SIG-M5 (cell line): ENCODE results near the gene RGS3.

Source experiments
- DNase-seq: peaks from one replicate; lab custom pipeline; 2025; lab: John Stamatoyannopoulos, UW

Gene RGS3

DNA sequence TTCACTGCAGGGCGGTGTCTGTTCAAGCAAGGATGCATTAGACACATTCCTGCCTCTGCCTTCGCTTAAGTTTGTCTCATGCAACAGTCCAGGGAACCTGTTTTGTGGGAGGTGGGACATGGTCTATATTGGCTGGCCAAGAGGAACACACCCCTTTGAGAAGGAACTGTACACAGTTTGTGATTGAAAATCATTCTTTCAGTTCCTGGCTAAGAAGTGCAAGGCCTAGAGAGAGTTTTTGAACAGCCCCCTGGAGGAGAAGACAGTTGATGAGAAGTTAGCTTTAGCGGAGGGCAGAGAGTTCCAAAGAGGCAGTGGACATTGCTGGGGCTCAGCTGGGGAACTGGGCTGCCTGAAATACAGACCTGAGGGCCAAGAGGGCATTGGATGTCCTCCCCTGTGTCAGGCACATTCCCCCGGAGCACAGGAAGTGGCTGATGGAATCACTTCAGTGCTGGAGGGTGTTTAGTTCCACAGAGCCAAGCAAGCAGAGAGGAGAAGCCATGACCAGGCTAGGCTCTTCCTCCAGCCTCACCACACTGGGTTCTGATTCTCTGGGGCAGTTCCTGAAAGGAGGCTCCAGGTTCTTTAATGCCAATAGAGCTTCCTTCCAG, 66.6 kb downstream of the RGS3 start:
- DNase-seq, result no peak

- DNase-seq, result no peak
Measured at GRCh38 chr9:113530942-113531341, 67.4 kb downstream of the RGS3 start.

- no peak for DNase-seq
Measured at GRCh38 chr9:113531919-113532808, 68.6 kb downstream of the RGS3 start.

DNA sequence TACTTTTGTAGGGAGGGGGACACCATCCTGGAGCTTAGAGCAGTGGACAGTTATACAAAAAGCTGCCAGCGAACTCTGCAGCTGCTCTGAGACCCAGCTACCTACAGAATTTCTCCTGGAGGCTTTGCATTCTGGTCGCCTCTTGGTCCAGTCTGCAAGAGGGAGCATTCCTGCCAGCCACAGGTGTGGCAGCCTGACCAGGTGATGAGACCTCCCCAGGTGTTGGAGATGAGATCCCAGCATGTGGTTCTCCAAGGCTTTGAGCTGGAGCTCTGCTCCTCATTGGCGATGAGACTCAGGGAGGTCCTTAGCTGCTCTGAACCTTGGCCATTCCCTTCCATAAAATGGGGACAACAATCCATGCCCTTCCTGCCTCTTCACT, 69.3 kb downstream of the RGS3 start:
- DNase-seq, result no peak

- DNase-seq, result no peak
Measured at GRCh38 chr9:113533335-113534225, 70.1 kb downstream of the RGS3 start.

GRCh38 chr9:113535756-113536155, 72.2 kb downstream of the RGS3 start:
- DNase-seq, result no peak

GRCh38 chr9:113536166-113536482, 72.6 kb downstream of the RGS3 start:
- no peak for DNase-seq

- no peak for DNase-seq
Measured at GRCh38 chr9:113536483-113537228, 73.1 kb downstream of the RGS3 start.

DNA sequence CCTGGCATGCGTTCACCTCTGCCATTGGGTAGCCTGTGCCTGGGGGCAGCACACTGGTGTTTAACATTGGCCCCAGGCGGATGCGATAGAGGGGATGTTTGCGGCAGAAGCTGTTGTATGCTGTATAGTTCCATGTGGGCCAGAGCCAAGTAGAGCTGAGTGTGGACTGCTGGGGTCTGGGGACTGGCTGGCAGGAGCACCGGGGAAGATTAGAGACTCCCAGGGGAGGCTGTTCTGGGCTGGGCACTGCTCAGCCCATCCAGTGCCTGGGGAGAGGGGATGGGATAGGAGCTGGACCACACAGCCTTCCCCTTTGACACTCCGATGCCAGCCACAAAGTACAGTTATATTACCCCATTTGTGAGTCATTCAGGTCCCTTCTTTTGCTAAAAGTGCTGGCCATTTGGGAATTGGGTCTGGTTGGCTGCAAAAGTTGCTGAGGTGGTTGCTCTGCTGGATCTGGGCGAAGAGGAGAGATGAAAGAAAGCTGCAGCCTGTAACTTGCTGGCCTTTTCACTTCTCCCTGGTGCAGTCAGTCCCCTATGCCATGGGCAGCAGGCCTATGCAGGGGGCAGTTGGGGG, 73.8 kb downstream of the RGS3 start:
- DNase-seq, result no peak

GRCh38 chr9:113538131-113538530, 74.6 kb downstream of the RGS3 start:
- no peak for DNase-seq

GRCh38 chr9:113538701-113539430, 75.3 kb downstream of the RGS3 start:
- DNase-seq, result no peak

GRCh38 chr9:113540466-113540865, 76.9 kb downstream of the RGS3 start:
- no peak for DNase-seq

- no peak for DNase-seq
Measured at GRCh38 chr9:113541019-113541900, 77.7 kb downstream of the RGS3 start.

DNA sequence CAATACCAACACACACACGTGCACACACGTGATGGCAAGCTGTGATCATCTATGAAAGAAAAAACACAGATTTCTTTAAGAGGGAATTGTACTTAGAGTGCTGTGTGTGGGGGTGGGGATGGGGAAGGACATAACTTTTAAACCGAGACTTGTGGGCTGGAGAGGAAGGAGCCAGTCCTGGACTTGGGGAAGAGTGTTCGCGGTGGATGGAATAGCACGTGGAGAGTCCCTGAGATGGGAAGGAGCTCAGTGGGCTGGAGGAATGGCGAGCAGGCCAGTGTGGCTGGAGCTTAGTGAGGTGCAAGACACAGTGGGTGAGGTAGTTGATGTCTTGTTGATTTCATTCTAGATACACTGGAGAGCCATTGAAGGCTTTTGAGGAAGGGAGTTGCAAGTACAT, 78.5 kb downstream of the RGS3 start:
- no peak for DNase-seq

DNA sequence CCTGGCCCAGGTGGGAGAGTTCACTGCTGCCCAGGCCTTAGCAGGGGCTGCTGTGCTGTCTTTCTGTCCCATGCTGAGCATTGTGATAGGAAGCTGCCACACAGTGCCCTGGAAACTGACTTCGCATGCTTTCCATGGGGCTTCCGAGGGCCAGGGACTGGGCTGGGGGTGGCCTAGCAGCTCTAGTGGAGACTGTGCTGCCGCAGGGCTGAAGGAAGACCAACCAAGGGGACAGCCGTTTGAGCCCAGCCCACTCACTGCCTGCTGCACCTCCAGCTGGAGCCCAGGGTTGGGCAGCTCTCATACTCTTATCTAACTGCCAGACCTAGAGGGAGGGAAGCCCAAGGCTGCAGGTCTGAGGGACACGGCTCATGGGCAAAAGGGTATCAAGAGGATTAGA, 79.2 kb downstream of the RGS3 start:
- DNase-seq, result no peak

GRCh38 chr9:113543296-113543981, 79.9 kb downstream of the RGS3 start:
- no peak for DNase-seq

DNA sequence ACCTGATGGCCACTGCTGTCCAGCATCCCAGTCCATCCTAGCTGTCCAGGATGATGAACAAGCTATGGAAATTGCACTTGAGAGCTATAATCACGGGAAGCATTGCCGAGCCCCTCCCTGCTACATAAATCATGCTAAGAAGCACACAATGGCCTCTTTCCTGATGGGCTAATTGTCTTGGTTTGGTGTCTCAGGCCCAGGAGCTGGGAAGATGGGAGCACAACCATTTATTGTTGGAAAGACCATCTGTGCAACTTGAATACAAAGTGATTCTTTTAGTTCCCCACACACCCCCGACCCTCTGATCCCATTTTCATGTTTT, 80.4 kb downstream of the RGS3 start:
- DNase-seq, result no peak

GRCh38 chr9:113545068-113545467, 81.5 kb downstream of the RGS3 start:
- no peak for DNase-seq

DNA sequence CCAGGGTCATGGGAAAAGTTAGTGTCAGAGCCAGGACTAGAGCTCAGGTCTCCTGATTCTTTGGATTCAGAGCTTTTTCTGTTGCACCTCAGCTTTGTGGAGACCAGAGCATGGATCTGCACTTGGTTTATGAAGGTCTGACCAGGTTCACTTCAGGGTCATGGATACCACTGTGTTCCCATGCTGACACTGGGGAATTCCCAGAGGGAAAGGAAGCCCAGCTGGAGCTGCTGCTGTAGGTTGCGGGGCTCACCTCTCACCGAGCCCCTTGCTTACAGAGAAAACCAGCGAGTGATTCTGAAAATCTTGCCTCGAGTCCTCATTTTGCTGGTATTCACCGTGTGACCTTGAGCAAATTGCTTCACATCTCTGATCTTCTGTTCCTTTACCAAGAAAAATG, 83.0 kb downstream of the RGS3 start:
- no peak for DNase-seq

DNA sequence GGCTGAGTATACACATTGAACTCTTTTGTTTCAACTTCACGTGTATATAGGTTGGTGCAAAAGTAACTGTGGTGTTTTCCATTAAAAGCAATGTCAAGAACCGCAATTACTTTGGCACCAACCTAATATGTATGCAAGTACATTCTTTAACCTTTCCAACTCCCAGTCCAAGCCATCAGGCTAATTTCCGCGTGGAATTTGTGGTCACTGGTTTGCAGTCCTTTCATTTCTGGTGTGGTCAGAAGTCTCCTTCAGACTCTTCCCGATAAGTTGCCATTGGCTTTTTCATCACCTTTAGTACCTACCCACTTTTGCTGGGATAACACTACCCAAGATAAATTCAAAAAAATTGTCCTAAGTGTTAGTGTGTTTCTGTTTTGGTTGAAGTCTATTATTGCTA, 84.0 kb downstream of the RGS3 start:
- DNase-seq, result no peak
